Measurements from ENCODE around the gene TRDN.
A peak's percentile ranks its signal among the peaks of the same experiment; 100 is the strongest.

Gene TRDN, protein sequence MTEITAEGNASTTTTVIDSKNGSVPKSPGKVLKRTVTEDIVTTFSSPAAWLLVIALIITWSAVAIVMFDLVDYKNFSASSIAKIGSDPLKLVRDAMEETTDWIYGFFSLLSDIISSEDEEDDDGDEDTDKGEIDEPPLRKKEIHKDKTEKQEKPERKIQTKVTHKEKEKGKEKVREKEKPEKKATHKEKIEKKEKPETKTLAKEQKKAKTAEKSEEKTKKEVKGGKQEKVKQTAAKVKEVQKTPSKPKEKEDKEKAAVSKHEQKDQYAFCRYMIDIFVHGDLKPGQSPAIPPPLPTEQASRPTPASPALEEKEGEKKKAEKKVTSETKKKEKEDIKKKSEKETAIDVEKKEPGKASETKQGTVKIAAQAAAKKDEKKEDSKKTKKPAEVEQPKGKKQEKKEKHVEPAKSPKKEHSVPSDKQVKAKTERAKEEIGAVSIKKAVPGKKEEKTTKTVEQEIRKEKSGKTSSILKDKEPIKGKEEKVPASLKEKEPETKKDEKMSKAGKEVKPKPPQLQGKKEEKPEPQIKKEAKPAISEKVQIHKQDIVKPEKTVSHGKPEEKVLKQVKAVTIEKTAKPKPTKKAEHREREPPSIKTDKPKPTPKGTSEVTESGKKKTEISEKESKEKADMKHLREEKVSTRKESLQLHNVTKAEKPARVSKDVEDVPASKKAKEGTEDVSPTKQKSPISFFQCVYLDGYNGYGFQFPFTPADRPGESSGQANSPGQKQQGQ

DNA sequence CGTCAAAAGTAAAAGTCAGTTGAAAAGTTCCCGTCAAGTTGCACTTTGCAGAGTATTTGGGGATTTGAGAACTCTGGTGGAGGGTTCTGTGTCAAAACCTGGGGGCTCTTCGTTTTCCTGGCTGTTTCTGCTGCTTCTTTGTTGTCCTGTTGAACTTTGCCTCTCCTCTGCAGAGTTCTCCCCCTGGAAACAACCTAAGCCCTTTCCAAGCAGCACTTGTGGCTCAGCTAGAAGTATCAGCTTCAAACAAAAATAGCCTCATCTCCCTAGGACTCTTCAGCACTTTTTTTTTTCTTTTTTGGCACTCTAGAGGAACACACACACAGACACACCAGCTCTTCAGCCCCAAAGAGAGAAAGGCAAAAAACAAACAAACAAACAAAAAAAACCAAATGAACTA lies at the start of gene TRDN:
TRDN (minus strand) TSS at position 169 of the 400 bp plus-strand sequence. CDS start 175 bp downstream, outside the sequence.
- no peak within 1 kb of the TSS for H3K27ac Mint-ChIP-seq
- no peaks in the 10 kb centered on the region for H3K9me3 Mint-ChIP-seq
- no peaks in the 10 kb centered on the region for H3K27me3 Mint-ChIP-seq
- H3K4me1 Mint-ChIP-seq = no peaks in the 10 kb centered on the region
- H3K4me3 Mint-ChIP-seq = no peak within 1 kb of the TSS
- no peaks in the 10 kb centered on the region for H3K36me3 Mint-ChIP-seq

DNA sequence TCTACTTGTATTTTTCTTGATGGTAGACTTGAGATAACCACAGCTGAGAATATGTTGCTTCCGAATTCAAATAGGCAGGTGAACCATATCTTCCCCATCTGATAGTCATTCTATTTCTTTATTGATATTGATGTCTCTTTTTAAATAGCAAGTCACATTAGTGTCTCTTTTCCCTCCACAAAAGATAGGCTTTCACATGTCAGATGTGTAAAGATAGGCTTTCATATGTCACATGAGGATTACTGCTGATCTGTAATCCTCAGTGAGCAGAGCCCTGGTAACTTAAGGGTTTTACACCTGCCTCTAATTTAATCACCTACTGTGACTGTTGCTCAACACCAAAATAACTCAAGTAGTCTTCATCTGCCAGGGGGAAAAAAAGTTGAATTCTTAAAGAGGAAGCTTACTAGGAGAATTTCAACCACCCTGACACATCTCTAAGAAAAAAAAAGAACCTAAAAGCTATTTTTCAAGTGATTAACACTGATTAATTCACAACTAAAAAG lies 45.3 kb upstream of the TRDN start:
- Mint-ChIP-seq H3K27me3 (no peaks in the 10 kb centered on the region), H3K4me1 (no peaks in the 10 kb centered on the region), H3K9me3 (no peaks in the 10 kb centered on the region), H3K27ac (no peak overlapping the region), H3K4me3 (no peak overlapping the region), H3K36me3 (no peaks in the 10 kb centered on the region)

DNA sequence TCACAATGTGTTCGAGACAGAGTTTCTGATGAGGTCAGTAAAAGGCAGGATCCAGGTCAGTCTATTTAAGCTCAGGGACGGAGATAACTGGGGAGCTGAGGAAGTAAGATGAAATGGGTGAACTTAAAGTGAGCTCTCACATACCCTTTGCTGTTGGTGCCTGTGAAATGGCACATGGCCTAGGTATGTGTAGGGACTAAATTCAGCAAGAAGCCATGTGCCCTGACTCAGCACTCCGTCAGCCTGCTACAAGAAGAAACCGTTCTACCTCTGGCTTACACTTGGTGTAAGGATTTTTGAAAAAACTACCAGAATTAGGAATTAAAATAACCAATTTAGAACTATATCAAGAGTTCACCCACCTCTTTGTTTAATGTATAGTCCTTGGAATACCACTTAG lies 41.1 kb upstream of the TRDN start:
- H3K4me1 Mint-ChIP-seq = no peaks in the 10 kb centered on the region
- H3K9me3 Mint-ChIP-seq = peaks cover 9% of the 10 kb centered on the region
- no peak overlapping the region for H3K4me3 Mint-ChIP-seq
- H3K27me3 Mint-ChIP-seq = no peaks in the 10 kb centered on the region
- H3K27ac Mint-ChIP-seq = no peak overlapping the region
- no peaks in the 10 kb centered on the region for H3K36me3 Mint-ChIP-seq

DNA sequence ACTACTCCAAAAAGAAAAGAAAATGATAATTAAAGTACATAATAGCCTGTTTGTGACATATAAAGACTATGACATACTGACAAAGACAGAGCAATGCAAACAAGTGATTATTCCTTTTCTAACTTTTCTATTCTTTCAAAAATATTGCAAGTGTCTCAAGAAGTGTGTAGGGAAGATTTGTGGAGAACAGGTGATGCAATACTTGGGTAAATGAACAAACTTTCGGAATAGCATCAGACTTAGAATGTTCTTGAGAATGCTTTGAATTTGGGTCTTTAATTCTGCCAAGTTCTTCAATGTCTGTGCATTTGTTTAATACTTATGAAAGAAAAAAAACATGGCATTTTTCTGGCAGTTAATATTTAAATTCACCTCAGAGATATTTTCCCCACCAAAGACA lies 40.0 kb upstream of the TRDN start:
- no peaks in the 10 kb centered on the region for H3K36me3 Mint-ChIP-seq
- H3K4me1 Mint-ChIP-seq = no peaks in the 10 kb centered on the region
- H3K9me3 Mint-ChIP-seq = peaks cover 9% of the 10 kb centered on the region
- no peak overlapping the region for H3K4me3 Mint-ChIP-seq
- no peaks in the 10 kb centered on the region for H3K27me3 Mint-ChIP-seq
- H3K27ac Mint-ChIP-seq = no peak overlapping the region

DNA sequence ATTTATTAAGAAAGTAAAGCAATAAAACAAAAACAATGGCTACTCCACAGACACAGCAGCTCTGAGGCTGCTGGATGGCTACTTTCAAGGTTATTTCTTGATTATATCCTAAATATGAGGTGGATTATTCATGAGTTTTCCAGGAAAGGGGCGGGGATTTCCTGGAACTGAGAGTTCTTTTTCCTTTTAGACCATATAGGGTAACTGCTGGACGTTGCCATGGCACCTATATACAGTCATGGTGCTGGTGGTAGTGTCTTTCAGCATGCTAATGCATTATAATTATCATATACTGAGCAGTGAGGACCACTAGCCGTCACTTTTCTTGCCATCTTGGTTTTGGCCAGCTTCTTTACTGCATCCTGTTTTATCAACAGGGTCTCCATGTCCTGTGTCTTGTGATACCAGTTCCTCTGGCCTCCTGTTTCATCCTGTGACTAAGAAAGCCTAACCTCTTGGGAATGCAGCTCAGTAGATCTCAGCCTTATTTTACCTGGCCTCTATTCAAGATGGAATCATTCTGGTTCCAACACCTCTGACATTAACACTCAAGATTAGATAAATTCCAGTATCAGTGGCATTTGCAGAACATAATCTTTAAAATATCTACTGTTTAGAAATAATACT lies 32.3 kb upstream of the TRDN start:
- Mint-ChIP-seq H3K27me3 (no peaks in the 10 kb centered on the region), H3K36me3 (no peaks in the 10 kb centered on the region), H3K4me3 (no peak overlapping the region), H3K9me3 (peaks cover 4% of the 10 kb centered on the region), H3K27ac (no peak overlapping the region), H3K4me1 (no peaks in the 10 kb centered on the region)

DNA sequence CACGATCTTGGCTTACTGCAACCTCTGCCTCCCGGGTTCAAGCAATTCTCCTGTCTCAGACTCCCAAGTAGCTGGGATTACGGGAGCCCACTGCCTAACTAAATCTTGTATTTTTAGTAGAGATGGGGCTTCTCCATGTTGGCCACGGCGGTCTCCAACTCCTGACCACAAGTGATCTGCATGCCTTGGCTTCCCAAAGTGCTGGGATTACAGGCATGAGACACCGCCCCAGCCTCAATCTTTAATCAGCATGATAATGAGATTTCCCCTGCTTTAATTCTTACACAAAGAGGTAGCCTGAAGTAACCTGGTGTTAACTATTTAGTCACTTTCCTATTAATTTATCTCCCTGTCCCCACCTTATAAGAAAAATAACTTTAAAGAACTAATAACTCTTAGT lies 31.3 kb upstream of the TRDN start:
- no peaks in the 10 kb centered on the region for H3K9me3 Mint-ChIP-seq
- no peaks in the 10 kb centered on the region for H3K27me3 Mint-ChIP-seq
- H3K27ac Mint-ChIP-seq = no peak overlapping the region
- H3K4me3 Mint-ChIP-seq = no peak overlapping the region
- no peaks in the 10 kb centered on the region for H3K36me3 Mint-ChIP-seq
- H3K4me1 Mint-ChIP-seq = no peaks in the 10 kb centered on the region

DNA sequence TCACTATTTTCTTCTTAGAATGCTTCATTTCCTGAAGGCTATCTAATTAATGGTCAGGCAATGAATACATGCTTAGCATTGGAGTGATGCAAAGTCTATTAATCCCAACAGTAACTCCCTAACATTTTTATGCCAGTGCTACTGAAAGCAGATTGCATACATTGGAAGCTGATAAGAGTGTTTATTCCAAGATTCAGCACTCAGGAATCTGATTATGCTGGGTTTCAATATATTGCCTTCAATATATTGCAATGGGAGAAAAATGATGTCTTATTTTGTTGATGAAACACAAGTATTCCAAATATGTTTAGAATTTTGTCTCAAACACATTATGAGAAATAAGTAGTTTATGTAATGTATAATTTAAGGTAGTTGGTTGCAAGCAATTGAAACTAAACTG lies 26.7 kb upstream of the TRDN start:
- no peaks in the 10 kb centered on the region for H3K9me3 Mint-ChIP-seq
- H3K4me3 Mint-ChIP-seq = no peak overlapping the region
- H3K27ac Mint-ChIP-seq = no peak overlapping the region
- no peaks in the 10 kb centered on the region for H3K36me3 Mint-ChIP-seq
- H3K4me1 Mint-ChIP-seq = no peaks in the 10 kb centered on the region
- H3K27me3 Mint-ChIP-seq = no peaks in the 10 kb centered on the region

DNA sequence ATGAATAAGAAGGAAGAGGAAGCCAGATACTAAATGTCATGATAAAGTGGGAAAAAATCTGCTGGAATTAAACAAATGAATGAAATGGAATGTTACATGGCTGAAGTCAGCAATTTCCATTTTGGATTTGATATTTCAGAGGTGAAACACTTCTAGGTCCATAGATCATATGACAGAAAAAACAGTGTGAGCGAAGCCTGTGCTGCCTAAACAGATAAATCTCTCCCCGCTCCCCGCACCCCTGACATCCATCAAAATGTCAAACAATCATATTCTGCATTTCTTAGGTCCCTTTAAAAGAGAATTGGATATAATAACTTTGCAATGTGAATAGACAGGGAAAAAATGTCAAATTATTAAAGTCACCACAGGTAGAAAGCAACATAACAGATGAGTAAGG lies 26.0 kb upstream of the TRDN start:
- H3K27me3 Mint-ChIP-seq = no peaks in the 10 kb centered on the region
- H3K27ac Mint-ChIP-seq = no peak overlapping the region
- no peak overlapping the region for H3K4me3 Mint-ChIP-seq
- H3K9me3 Mint-ChIP-seq = no peaks in the 10 kb centered on the region
- no peaks in the 10 kb centered on the region for H3K36me3 Mint-ChIP-seq
- no peaks in the 10 kb centered on the region for H3K4me1 Mint-ChIP-seq

DNA sequence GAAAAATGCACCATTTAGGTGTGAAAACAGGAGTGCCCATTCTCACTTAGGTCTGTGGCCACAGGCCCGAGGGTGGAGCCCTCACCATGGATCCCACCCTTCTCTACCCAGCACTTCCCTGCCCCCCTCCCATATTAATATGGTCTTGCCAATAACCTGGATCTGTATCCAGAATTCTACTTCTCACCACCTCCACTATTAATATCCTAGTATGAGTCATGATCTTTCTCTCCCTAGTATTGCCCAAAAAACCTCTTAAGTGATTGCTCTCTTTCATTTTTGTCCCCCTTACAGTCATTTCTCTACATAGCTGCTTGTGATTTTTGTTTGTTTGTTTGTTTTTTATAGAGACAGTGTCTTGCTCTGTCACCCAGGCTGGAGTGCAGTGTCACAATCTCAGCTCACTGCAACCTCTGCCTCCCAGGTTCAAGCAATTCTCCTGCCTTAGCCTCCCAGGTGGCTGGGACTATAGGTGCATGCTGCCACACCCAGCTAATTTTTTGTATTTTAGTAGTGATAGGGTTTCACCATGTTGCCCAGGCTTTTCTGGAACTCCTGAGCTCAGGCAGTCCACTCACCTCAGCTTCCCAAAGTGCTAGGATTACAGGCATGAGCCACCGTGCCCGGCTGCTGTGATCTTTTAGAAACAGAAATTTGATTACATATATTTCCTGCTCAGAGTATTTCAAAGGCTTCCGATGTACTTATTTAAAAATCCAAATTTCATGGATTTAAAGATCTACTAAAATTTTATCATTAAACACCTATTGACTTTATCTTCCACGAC lies 24.5 kb upstream of the TRDN start:
- Mint-ChIP-seq H3K27me3 (no peaks in the 10 kb centered on the region), H3K4me1 (no peaks in the 10 kb centered on the region), H3K9me3 (no peaks in the 10 kb centered on the region), H3K27ac (no peak overlapping the region), H3K4me3 (no peak overlapping the region), H3K36me3 (no peaks in the 10 kb centered on the region)

DNA sequence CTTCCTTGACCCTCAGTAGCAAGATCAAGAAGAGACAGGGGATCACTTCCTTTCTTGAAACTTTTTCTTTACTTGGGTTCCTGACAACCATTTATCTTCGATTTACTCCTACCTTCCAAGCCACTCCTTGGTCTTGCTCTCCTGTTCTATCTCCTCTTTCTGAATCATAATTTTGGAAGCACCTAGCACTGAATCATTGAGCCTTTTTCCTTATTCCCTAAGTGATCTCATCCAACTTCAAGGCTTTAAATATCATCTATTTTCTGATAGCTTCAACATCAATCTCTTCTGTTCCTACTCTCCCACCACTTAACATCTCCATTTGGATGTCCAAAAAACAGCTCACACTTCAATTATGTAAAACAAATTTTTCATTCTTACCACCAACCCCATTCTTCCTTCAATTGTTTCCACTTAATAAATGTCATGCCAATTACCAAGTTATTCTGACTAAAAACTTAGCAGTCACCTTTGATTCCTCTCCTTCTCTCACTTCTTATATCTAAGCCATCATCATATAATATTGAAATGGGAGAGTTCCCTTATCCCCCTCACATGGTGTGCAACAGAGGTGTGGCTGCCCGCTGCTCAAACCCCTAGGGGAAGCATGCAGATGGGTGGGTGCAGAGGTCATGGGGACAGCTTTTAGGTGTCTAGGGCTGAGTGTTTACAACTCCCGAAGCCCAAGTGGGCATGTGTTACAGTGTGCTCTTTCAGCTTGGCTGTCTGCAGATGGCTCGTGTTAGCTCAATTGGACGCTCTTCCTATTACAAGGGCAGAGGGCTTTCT lies 23.4 kb upstream of the TRDN start:
- no peaks in the 10 kb centered on the region for H3K9me3 Mint-ChIP-seq
- no peak overlapping the region for H3K27ac Mint-ChIP-seq
- no peaks in the 10 kb centered on the region for H3K36me3 Mint-ChIP-seq
- H3K27me3 Mint-ChIP-seq = no peaks in the 10 kb centered on the region
- H3K4me1 Mint-ChIP-seq = no peaks in the 10 kb centered on the region
- no peak overlapping the region for H3K4me3 Mint-ChIP-seq

DNA sequence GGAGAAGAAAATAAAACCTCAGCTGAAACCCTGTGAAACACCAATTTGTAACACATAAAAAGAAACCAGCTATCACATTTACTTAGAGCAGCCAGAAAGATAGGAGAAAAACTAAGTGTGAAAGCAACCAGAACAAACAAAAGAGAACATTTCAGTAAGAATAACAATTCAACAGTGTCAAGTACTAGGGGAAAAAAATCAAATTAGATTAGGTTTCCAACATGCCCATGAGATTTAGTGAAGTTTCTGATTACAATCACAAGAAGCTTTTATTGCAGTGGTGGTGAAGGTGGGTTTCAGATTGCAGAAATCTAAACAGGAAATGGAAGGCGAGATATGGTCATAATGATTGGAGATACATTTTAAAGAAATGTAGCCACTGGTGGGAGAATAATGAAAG lies 22.1 kb upstream of the TRDN start:
- H3K27ac Mint-ChIP-seq = no peak overlapping the region
- H3K36me3 Mint-ChIP-seq = no peaks in the 10 kb centered on the region
- no peaks in the 10 kb centered on the region for H3K4me1 Mint-ChIP-seq
- no peaks in the 10 kb centered on the region for H3K27me3 Mint-ChIP-seq
- H3K4me3 Mint-ChIP-seq = no peak overlapping the region
- H3K9me3 Mint-ChIP-seq = no peaks in the 10 kb centered on the region

DNA sequence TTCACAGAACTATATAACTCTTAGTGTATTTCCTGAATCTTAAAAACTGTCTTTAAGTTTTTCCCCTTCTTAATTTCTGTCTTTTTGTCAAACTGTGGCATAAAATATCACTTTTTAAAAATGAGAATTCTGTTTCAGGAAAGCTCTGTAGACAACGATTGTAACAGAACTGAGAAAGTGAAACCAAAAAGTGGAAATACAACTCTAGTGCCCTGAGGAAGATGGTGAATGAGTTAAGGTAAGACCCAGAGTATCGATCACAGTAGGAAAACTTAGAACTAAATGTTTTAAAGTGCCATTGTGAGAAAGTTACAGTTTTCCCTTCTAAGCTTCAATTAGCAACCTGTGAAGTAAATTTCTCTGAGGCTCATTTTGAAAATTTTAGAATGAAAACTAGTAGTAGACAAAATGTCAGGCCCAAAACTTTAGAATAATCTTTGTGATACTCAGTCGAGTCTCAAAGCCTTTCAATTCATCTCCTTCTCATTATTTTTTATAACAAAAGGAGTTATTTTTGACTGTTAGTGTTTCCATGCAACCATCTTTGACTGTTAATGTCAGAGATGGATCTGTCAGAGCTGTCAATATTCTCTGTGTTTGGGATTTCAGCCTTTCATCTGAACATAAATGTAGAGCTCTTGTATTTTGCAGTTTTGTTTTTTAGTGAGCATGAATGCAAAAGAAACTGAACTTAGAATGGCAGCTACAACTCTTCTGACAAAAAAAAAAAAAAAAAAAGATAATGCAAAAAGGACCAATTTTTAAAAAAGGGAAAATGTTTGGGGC lies 19.0 kb upstream of the TRDN start:
- Mint-ChIP-seq H3K36me3 (no peaks in the 10 kb centered on the region), H3K4me3 (peak overlapping the region; percentile 15), H3K27ac (no peak overlapping the region), H3K27me3 (no peaks in the 10 kb centered on the region), H3K9me3 (no peaks in the 10 kb centered on the region), H3K4me1 (no peaks in the 10 kb centered on the region)

DNA sequence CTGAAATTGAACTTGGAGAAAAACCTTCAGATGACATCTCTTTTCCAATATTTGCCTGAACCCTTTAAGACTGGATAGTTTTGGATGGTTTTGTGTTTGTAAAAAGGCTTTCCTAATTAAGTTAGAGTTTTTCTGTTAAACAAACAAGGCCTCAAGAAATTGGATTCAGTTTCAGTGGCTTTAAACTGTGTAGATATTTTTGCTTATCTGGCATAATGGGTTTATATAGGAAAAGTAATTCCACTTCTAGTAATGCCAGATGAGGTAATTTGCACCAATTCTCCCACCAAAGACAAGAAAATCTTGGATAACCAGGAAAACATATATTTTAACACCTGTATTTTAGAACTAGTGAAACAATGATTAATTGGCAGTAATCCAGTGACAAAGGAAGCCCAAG lies 12.0 kb upstream of the TRDN start:
- Mint-ChIP-seq H3K9me3 (peaks cover 5% of the 10 kb centered on the region), H3K27me3 (no peaks in the 10 kb centered on the region), H3K27ac (no peak overlapping the region)

DNA sequence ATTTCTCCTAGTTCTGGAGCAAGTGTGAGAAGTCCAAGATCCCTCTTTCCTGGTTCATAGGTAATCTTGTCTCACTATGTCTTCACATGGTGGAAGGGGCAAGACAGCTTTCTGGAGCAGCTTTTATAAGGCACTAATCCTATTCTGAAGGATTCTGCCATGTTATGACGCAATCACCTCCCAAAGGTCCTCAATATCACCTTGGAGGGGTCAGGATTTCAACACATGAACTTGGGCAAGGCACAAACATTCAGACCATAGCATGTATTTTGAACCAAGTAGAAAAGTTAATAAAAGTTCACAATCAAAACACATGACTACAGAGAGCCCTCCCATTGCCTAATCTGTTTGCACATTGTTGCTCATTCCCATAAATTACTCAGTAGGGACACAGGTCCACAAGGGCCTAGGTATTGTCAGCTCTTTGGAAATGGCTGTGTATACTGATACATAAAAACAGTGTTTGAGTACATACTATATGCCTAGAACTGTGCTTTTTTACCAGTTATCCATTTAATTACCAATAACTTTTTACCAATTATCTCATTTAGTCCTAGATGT lies 11.3 kb upstream of the TRDN start:
- Mint-ChIP-seq H3K36me3 (no peaks in the 10 kb centered on the region), H3K4me3 (no peak overlapping the region), H3K9me3 (peaks cover 5% of the 10 kb centered on the region), H3K27ac (no peak overlapping the region), H3K4me1 (no peaks in the 10 kb centered on the region), H3K27me3 (no peaks in the 10 kb centered on the region)

More for the DNA sequence above, 12.0 kb upstream of the TRDN start:
- Mint-ChIP-seq H3K4me3 (no peak overlapping the region), H3K36me3 (no peaks in the 10 kb centered on the region), H3K4me1 (no peaks in the 10 kb centered on the region)
